D721Med (cell line): ENCODE measurements around the gene DCAF4.
"Not testable (repeated sequence)": the region's sequence is repeated elsewhere in the genome, so short reads cannot be mapped to it uniquely, and the experiment has no call there.

Experiments
- DNase-seq: peaks from one replicate; pipeline ENCODE4 v3.0.0; 2011; ENCODE audit warnings: low spot score; ENCODE audit not compliant: insufficient read length
- FAIRE-seq: peaks from 2 replicates; lab custom pipeline; 2011; peaks lifted over from hg19 to GRCh38; lab: Jason Lieb, UNC
- TF ChIP-seq, protein P1 (sequence below): IDR thresholded peaks from 2 replicates; pipeline ENCODE4 v1.5.1; 2012; ENCODE audit warnings: mild to moderate bottlenecking, control low read depth; ENCODE audit not compliant: insufficient read depth; ENCODE audit errors: missing control alignments

Gene DCAF4

DNA sequence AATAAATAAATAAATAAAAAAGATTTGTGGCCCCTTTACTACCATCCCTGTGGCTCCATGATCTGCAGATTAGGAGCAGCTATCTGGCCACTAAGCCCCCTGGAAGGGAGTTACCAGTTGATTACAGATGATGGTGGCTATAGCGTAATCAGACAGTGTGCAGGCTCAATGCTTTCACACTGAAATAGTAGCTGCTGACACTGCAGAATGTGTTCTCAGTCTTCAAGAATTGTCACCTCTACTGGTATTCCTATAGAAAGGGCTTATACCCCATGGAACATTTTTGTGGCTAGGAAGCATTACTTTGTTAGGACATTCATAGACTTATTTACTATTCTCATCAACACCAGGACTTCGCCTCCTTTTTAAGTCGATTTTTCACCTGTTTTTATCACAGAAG is 30.9 kb downstream of the DCAF4 start:
- TF ChIP-seq, protein P1, sequence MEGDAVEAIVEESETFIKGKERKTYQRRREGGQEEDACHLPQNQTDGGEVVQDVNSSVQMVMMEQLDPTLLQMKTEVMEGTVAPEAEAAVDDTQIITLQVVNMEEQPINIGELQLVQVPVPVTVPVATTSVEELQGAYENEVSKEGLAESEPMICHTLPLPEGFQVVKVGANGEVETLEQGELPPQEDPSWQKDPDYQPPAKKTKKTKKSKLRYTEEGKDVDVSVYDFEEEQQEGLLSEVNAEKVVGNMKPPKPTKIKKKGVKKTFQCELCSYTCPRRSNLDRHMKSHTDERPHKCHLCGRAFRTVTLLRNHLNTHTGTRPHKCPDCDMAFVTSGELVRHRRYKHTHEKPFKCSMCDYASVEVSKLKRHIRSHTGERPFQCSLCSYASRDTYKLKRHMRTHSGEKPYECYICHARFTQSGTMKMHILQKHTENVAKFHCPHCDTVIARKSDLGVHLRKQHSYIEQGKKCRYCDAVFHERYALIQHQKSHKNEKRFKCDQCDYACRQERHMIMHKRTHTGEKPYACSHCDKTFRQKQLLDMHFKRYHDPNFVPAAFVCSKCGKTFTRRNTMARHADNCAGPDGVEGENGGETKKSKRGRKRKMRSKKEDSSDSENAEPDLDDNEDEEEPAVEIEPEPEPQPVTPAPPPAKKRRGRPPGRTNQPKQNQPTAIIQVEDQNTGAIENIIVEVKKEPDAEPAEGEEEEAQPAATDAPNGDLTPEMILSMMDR = no peak
- DNase-seq = no peak
- no peak for FAIRE-seq

DNA sequence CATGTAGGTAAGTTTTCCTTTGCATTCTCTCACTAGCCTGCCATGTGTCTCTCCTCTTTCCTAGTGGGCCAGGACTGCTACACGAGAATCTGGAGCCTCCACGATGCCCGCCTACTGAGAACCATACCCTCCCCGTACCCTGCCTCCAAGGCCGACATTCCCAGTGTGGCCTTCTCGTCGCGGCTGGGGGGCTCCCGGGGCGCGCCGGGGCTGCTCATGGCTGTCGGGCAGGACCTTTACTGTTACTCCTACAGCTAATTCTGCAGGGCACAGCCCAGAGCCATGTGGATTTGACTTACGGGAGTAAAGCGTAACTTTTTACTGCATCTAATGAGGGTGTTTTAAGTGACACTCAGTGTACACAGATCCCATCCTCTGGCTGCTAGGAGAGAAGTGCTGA is 32.3 kb downstream of the DCAF4 start:
- DNase-seq (no peak), FAIRE-seq (no peak)
- TF ChIP-seq, protein P1 = no peak

DNA sequence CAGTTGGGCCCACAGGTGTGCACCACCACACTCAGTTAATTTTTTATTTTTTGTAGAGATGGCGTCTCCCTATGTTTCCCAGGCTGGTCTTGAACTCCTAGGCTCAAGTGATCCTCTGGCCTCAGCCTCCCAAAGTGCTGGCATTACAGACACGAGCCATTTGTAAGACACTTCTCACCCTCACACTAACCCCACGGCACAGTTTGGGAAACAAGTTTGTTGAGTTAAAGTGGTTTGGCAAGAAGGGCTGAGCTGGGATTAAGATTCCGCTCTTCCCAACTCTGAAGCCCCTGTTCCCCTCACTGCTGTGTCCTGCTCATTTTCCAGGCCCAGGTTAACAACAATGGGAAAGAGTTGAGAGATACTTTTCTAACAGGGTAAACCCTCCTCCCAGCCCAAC is 34.8 kb downstream of the DCAF4 start:
- DNase-seq, FAIRE-seq: not testable (repeated sequence)

DNA sequence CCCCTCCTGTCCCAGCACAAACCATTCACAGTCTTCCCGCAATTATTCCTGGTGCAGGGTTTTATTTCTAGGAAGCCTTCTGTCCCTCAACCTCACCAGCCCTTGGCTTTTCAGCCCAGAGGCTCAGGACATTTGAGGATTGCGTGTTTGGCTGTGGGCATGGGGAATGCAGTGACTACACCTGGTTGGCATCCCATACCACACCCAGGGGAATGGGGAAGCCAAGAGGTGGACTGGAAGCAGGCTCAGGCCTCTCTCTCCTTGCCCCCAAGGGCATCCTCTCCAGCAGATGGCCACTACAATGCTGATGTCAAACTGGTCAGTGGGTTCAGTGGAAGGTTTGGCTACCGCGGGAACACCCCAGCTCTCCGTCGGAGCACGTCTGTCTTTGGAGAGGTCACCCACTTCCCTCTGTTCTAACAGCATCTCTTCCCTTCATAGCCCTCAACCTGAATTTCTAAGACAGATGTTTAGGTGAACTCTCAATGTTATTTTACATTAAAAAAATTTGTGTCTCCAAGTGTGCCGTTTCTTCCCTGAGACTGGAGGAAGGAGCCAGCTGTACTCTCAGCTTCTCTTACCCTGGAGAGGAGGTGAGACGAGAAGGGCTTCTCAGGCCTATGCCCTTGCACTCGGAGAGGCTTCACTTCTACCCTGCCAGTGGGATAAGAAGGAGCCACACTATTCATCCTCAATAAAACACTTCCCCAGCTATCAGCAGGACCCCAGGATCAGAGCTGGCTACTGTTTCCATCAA is 35.5 kb downstream of the DCAF4 start:
- TF ChIP-seq, protein P1 = no peak
- FAIRE-seq (no peak), DNase-seq (no peak)

DNA sequence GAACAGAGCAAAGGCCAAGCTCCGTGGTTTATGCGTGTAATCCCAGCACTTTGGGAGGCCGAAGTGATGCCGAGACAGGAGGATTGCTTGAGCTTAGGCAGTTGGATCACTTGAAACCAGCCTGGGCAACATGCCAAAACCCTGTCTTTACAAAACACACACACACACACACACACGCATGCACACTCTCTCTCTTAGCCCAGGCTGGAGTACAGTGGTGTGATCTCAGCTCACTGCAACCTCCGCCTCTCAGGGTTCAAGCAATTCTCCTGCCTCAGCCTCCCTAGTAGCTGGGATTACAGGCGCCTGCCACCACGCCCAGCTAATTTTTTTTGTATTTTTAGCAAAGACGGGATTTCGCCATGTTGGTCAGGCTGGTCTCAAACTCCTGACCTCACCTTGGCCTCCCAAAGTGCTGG is 36.1 kb downstream of the DCAF4 start:
- not testable (repeated sequence) for DNase-seq, FAIRE-seq

DNA sequence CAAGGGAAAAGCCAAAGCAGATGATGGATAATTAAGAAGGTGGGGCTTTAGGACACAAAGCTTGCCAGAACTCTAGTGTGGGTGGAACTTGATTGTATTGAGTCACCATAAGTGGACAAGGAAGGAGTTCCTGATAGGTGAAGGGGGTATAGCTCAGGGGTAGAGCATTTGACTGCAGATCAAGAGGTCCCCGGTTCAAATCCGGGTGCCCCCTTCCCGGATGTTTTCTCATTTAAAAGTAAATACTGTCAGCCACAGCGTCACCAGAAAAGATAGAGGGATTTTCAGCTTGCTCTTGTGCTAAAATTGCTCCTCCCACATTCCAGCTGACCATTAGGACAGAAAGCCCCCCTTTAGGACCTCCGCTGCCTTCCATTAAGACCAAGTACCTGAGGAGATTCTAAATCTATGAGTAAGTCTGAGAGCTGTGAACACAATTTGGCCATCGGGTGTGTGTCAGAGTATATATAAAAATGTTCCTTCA is 36.6 kb downstream of the DCAF4 start:
- TF ChIP-seq, protein P1 = no peak
- DNase-seq (no peak), FAIRE-seq (no peak)

DNA sequence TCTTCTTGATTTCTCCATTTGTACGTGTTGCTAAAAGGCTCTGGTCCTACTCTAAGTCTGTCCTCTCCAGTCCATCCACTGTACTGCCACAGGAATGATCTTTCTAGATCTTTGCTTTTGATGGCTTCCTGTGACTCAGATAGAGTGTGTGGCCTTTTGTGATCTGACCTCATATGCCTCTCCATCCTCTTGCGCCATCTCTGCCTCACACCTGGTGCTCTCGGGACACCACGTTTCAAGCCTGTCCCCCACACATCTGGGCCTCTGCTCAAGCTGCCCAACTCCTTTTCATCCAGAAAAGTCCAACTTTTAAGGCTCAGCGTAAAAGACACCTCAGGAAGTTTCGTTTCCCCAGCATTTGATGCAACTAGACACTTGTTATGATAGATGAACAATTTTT is 39.0 kb downstream of the DCAF4 start:
- FAIRE-seq (no peak), DNase-seq (no peak)
- TF ChIP-seq, protein P1 = no peak

DNA sequence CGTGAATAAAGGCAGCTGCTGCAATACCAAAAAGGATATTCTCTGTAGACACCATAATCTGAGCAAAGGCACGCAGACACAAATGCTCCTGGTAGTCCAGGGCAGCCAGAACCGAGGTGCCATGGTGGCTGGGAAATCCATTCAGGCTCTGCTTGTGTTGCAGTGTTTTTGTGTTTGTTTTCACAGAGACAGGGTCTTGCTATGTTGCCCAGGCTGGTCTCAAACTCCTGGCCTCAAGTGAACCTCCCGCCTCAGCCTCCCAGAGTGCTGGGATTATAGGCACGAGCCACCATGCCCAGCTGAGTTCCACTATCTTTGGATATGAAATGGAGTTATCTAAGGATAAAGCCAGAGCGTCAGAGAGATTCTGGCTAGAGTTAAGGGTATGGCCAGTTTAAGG is 39.8 kb downstream of the DCAF4 start:
- TF ChIP-seq, protein P1 = no peak
- FAIRE-seq (no peak), DNase-seq (no peak)
